ENCODE measurements around the gene COG2.

COG2 gene

GRCh38 chr1:230642263-230642959 lies at the start of gene COG2:
Gene COG2 (plus strand): TSS chr1:230642481. CDS start chr1:230642607, 126 bp downstream.
- peak within 1 kb of the TSS; percentile 78 for H3K4me3 ChIP-seq (ENCODE audit: low read depth, low read length)
- TF ChIP-seq CTCF (IDR thresholded peaks at IDR 0.05; ENCODE audit: low read depth, low read length), result peak; percentile 98

- H3K4me3 ChIP-seq (ENCODE audit: low read depth, low read length), result no peak overlapping the region
- TF ChIP-seq CTCF (IDR thresholded peaks at IDR 0.05; ENCODE audit: low read depth, low read length), result no peak
Observed at GRCh38 chr1:230592848-230593414, 49.4 kb upstream of the COG2 start.

- no peak for TF ChIP-seq CTCF (IDR thresholded peaks at IDR 0.05; ENCODE audit: low read depth, low read length)
- no peak overlapping the region for H3K4me3 ChIP-seq (ENCODE audit: low read depth, low read length)
Observed at GRCh38 chr1:230594214-230594773, 48.0 kb upstream of the COG2 start.

GRCh38 chr1:230595181-230595580 lies 47.1 kb upstream of the COG2 start:
- no peak for TF ChIP-seq CTCF (IDR thresholded peaks at IDR 0.05; ENCODE audit: low read depth, low read length)
- no peak overlapping the region for H3K4me3 ChIP-seq (ENCODE audit: low read depth, low read length)

- no peak overlapping the region for H3K4me3 ChIP-seq (ENCODE audit: low read depth, low read length)
- TF ChIP-seq CTCF (IDR thresholded peaks at IDR 0.05; ENCODE audit: low read depth, low read length), result no peak
Observed at GRCh38 chr1:230596306-230596705, 46.0 kb upstream of the COG2 start.

- no peak for TF ChIP-seq CTCF (IDR thresholded peaks at IDR 0.05; ENCODE audit: low read depth, low read length)
- no peak overlapping the region for H3K4me3 ChIP-seq (ENCODE audit: low read depth, low read length)
Observed at GRCh38 chr1:230598745-230599144, 43.5 kb upstream of the COG2 start.

Measured in WI38 (cell line).